Activated T-helper 1 cell treated with anti-CD3 and anti-CD28 coated beads, Interleukin-12 subunit alpha, Interleukin-12 subunit beta, Interleukin-2, Interleukin-4 antibody, amounts not matched to agents 30 ng/mL and 10 ng/mL and 1 ng/mL, durations not matched to agents 14 hours and 24 hours and 36 hours (primary cell): ENCODE results near the gene GSTM5. TPM values are rescaled to one million over a fixed set of nuclear protein-coding genes. Genes with fewer than 3 reads are reported as not detected.
"Not testable (repeated sequence)": the region's sequence is repeated elsewhere in the genome, so short reads cannot be mapped to it uniquely, and the experiment has no call there.

Source experiments
- DNase-seq: peaks from one replicate; pipeline ENCODE4 v3.0.0; 2021; ENCODE audit warnings: low spot score
- H3K27ac Mint-ChIP-seq: one replicate; pipeline ENCODE4 v1.8.0; 2021; ENCODE audit warnings: mild to moderate bottlenecking, mixed read lengths
- H3K27me3 Mint-ChIP-seq: one replicate; pipeline ENCODE4 v1.8.0; 2022; ENCODE audit warnings: mild to moderate bottlenecking, moderate library complexity, mixed read lengths; ENCODE audit not compliant: insufficient read depth
- H3K36me3 Mint-ChIP-seq: one replicate; pipeline ENCODE4 v1.8.0; 2021; ENCODE audit warnings: low read depth, mixed read lengths
- H3K4me1 Mint-ChIP-seq: one replicate; pipeline ENCODE4 v1.8.0; 2021; ENCODE audit warnings: low read depth, mixed read lengths
- H3K4me3 Mint-ChIP-seq: one replicate; pipeline ENCODE4 v1.8.0; 2021; ENCODE audit warnings: mild to moderate bottlenecking, moderate library complexity, mixed read lengths
- H3K9me3 Mint-ChIP-seq: one replicate; pipeline ENCODE4 v1.8.0; 2021; ENCODE audit warnings: mixed read lengths
- intact Hi-C: fragments of 100-400 bp; cut with micrococcal nuclease; formaldehyde crosslinking; loops from one replicate; pipeline ENCODE4 v1.15.1; 2024
- total RNA-seq: library from RNA; stranded (reverse); gene quantifications from 2 replicates; pipeline ENCODE4 v1.2.3, GENCODE V29; 2022

The GSTM5 gene
- total RNA-seq, 1 donor from 2014 or later: 0.08 TPM

GRCh38 chr1:109685399-109685798 lies 26.7 kb upstream of the GSTM5 start:
- not testable (repeated sequence) for H3K4me3 Mint-ChIP-seq, H3K27me3 Mint-ChIP-seq, H3K9me3 Mint-ChIP-seq, H3K27ac Mint-ChIP-seq, DNase-seq
- intact Hi-C loops: loop anchor here (5.0 kb wide), 2 partner anchors 57 to 258 kb away; partner anchors contain the start of genes GSTM3 and PSMA5
- peaks cover 20% of the 10 kb centered on the region for H3K4me1 Mint-ChIP-seq
- peaks cover 11% of the 10 kb centered on the region for H3K36me3 Mint-ChIP-seq

- H3K9me3 Mint-ChIP-seq, H3K4me3 Mint-ChIP-seq, H3K27ac Mint-ChIP-seq, H3K27me3 Mint-ChIP-seq, DNase-seq: not testable (repeated sequence)
- peaks cover 20% of the 10 kb centered on the region for H3K4me1 Mint-ChIP-seq
- peaks cover 14% of the 10 kb centered on the region for H3K36me3 Mint-ChIP-seq
- intact Hi-C loops: loop anchor here (2.0 to 5.0 kb wide), 8 partner anchors 17 to 349 kb away; partner anchors contain the start of genes AHCYL1, GNAI3, GSTM2 and GSTM3
These were observed 26.2 kb upstream of the GSTM5 start for GRCh38 chr1:109685890-109686289.

GRCh38 chr1:109687109-109687508 lies 24.9 kb upstream of the GSTM5 start:
- H3K27me3 Mint-ChIP-seq, H3K9me3 Mint-ChIP-seq, DNase-seq: not testable (repeated sequence)
- intact Hi-C loops: loop anchor here (2.0 to 5.0 kb wide), 8 partner anchors 18 to 348 kb away; partner anchors contain the start of genes AHCYL1, GNAI3, GSTM2 and GSTM3
- Mint-ChIP-seq H3K36me3 (peaks cover 17% of the 10 kb centered on the region), H3K4me1 (peaks cover 20% of the 10 kb centered on the region), H3K4me3 (peak overlapping the region; percentile 93), H3K27ac (peak overlapping the region; percentile 98)

- peak within 1 kb of the TSS; percentile 93 for H3K4me3 Mint-ChIP-seq
- intact Hi-C loops: loop anchor here (2.0 to 5.0 kb wide), 8 partner anchors 19 to 347 kb away; partner anchors contain the start of genes AHCYL1, GNAI3, GSTM2 and GSTM3
- peak within 1 kb of the TSS; percentile 98 for H3K27ac Mint-ChIP-seq
- peaks cover 6% of the 10 kb centered on the region for H3K9me3 Mint-ChIP-seq
- DNase-seq: peak; percentile 86
- peaks cover 4% of the 10 kb centered on the region for H3K27me3 Mint-ChIP-seq
- H3K36me3 Mint-ChIP-seq: peaks cover 22% of the 10 kb centered on the region
- H3K4me1 Mint-ChIP-seq: peaks cover 20% of the 10 kb centered on the region
These were observed 24.2 kb upstream of the GSTM5 start, which contains the start of gene GSTM1 for GRCh38 chr1:109687641-109688499. GSTM1 (plus strand) TSS chr1:109687817; CDS start chr1:109687874, 57 bp downstream.

- Mint-ChIP-seq H3K9me3 (peaks cover 3% of the 10 kb centered on the region), H3K4me3 (peak overlapping the region; percentile 93), H3K36me3 (peaks cover 25% of the 10 kb centered on the region), H3K27ac (peak overlapping the region; percentile 19), H3K4me1 (peaks cover 20% of the 10 kb centered on the region), H3K27me3 (peaks cover 1% of the 10 kb centered on the region)
- intact Hi-C loops: loop anchor here (5.0 kb wide), 2 partner anchors 52 to 263 kb away; partner anchors contain the start of genes GSTM3 and PSMA5
- no peak for DNase-seq
These were observed 22.1 kb upstream of the GSTM5 start for GRCh38 chr1:109689844-109690405.

GRCh38 chr1:109691759-109692158 lies 20.3 kb upstream of the GSTM5 start:
- Mint-ChIP-seq H3K27me3 (no peaks in the 10 kb centered on the region), H3K4me3 (no peak overlapping the region), H3K27ac (no peak overlapping the region), H3K9me3 (no peaks in the 10 kb centered on the region), H3K36me3 (peaks cover 30% of the 10 kb centered on the region), H3K4me1 (peaks cover 20% of the 10 kb centered on the region)
- no peak for DNase-seq
- intact Hi-C loops: no loop called here

GRCh38 chr1:109694400-109694799 lies 17.7 kb upstream of the GSTM5 start:
- intact Hi-C loops, H3K27me3 Mint-ChIP-seq, H3K4me3 Mint-ChIP-seq, H3K9me3 Mint-ChIP-seq, DNase-seq, H3K27ac Mint-ChIP-seq, H3K4me1 Mint-ChIP-seq: not testable (repeated sequence)
- peaks cover 28% of the 10 kb centered on the region for H3K36me3 Mint-ChIP-seq

GRCh38 chr1:109695138-109695537 lies 16.9 kb upstream of the GSTM5 start:
- H3K4me3 Mint-ChIP-seq, H3K27ac Mint-ChIP-seq, H3K4me1 Mint-ChIP-seq, H3K27me3 Mint-ChIP-seq, H3K9me3 Mint-ChIP-seq, intact Hi-C loops, DNase-seq: not testable (repeated sequence)
- H3K36me3 Mint-ChIP-seq: peaks cover 25% of the 10 kb centered on the region

- DNase-seq: no peak
- Mint-ChIP-seq H3K4me3 (no peak overlapping the region), H3K27me3 (no peaks in the 10 kb centered on the region), H3K36me3 (peaks cover 16% of the 10 kb centered on the region), H3K27ac (no peak overlapping the region), H3K9me3 (no peaks in the 10 kb centered on the region), H3K4me1 (no peaks in the 10 kb centered on the region)
- intact Hi-C loops: no loop called here
These were observed 15.0 kb upstream of the GSTM5 start for GRCh38 chr1:109697066-109697465.

GRCh38 chr1:109697861-109698260 lies 14.2 kb upstream of the GSTM5 start:
- H3K27me3 Mint-ChIP-seq, DNase-seq, H3K27ac Mint-ChIP-seq, H3K9me3 Mint-ChIP-seq, intact Hi-C loops, H3K4me1 Mint-ChIP-seq, H3K4me3 Mint-ChIP-seq: not testable (repeated sequence)
- peaks cover 11% of the 10 kb centered on the region for H3K36me3 Mint-ChIP-seq

GRCh38 chr1:109702940-109703339 lies 9.1 kb upstream of the GSTM5 start:
- H3K27me3 Mint-ChIP-seq, intact Hi-C loops, H3K27ac Mint-ChIP-seq, H3K4me1 Mint-ChIP-seq, H3K4me3 Mint-ChIP-seq, H3K36me3 Mint-ChIP-seq, H3K9me3 Mint-ChIP-seq, DNase-seq: not testable (repeated sequence)

GRCh38 chr1:109704173-109704572 lies 7.9 kb upstream of the GSTM5 start:
- intact Hi-C loops: no loop called here
- no peak overlapping the region for H3K4me3 Mint-ChIP-seq
- H3K27me3 Mint-ChIP-seq: no peaks in the 10 kb centered on the region
- H3K4me1 Mint-ChIP-seq: no peaks in the 10 kb centered on the region
- H3K27ac Mint-ChIP-seq: no peak overlapping the region
- no peaks in the 10 kb centered on the region for H3K36me3 Mint-ChIP-seq
- peaks cover 15% of the 10 kb centered on the region for H3K9me3 Mint-ChIP-seq
- no peak for DNase-seq

- DNase-seq: no peak
- H3K36me3 Mint-ChIP-seq: no peaks in the 10 kb centered on the region
- no peaks in the 10 kb centered on the region for H3K27me3 Mint-ChIP-seq
- intact Hi-C loops: no loop called here
- no peak overlapping the region for H3K4me3 Mint-ChIP-seq
- H3K9me3 Mint-ChIP-seq: peaks cover 19% of the 10 kb centered on the region
- no peaks in the 10 kb centered on the region for H3K4me1 Mint-ChIP-seq
- H3K27ac Mint-ChIP-seq: no peak overlapping the region
These were observed 6.6 kb upstream of the GSTM5 start for GRCh38 chr1:109705411-109705810.
